HFF-Myc (cell line): Measurements from ENCODE around the gene COG7.
"Not testable (repeated sequence)": the region's sequence is repeated elsewhere in the genome, so short reads cannot be mapped to it uniquely, and the experiment has no call there.

Source experiments
- DNase-seq: peaks from one replicate; pipeline ENCODE4 v3.0.0-alpha.2; 2011; ENCODE audit warnings: low read depth; ENCODE audit errors: extremely low read depth
- H3K4me3 ChIP-seq: replicated peaks from 2 replicates; pipeline ENCODE4 v1.5.1; 2011; ENCODE audit warnings: low read depth, mild to moderate bottlenecking, control low read depth, low read length
- TF ChIP-seq, protein P1 (sequence below): IDR thresholded peaks from 2 replicates; pipeline ENCODE4 v1.5.1; 2012; ENCODE audit warnings: mild to moderate bottlenecking, low read depth, low read length, control low read depth; ENCODE audit errors: missing control alignments

Gene COG7

DNA sequence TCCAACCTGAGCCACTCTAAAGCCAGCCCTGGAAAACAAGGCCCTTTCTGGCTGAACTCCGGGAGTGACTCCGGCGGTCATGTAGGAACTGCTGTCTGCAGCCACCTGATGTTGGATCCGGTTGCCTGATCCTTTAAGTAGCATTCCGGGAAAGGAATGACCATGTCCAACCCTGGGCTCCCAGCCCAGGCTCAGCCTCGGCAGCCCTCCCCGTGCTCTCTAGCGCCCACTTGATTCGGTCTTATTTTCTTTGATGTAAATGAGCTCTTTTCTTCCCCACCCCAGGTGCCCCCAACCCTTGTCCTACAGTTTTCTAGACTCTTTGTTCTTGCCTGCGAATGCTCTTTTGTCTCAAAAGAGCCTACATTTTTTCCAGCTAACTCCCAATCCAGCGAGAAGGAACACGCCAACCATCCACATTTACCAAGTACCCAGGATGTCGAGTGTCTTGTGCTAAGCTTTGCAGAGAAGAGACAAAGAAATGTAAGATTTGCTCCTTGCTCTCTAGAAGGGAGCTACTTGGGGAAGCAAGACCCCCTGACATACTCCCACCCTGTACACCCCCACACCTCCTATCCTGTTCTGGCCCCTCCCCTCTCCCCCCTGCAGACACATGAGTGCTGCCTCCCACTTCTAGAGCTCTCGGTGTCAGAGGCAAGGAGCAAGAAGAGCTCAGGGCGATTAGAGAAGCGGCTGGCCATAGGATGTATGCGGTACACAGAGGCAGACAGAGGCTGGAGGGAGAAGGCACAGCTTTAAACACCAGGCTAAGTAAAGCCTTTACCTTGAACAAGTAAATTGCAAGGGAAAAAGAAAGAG, 53.8 kb downstream of the COG7 start:
- TF ChIP-seq, protein P1, sequence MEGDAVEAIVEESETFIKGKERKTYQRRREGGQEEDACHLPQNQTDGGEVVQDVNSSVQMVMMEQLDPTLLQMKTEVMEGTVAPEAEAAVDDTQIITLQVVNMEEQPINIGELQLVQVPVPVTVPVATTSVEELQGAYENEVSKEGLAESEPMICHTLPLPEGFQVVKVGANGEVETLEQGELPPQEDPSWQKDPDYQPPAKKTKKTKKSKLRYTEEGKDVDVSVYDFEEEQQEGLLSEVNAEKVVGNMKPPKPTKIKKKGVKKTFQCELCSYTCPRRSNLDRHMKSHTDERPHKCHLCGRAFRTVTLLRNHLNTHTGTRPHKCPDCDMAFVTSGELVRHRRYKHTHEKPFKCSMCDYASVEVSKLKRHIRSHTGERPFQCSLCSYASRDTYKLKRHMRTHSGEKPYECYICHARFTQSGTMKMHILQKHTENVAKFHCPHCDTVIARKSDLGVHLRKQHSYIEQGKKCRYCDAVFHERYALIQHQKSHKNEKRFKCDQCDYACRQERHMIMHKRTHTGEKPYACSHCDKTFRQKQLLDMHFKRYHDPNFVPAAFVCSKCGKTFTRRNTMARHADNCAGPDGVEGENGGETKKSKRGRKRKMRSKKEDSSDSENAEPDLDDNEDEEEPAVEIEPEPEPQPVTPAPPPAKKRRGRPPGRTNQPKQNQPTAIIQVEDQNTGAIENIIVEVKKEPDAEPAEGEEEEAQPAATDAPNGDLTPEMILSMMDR = no peak
- no peak for DNase-seq
- H3K4me3 ChIP-seq = no peak overlapping the region

DNA sequence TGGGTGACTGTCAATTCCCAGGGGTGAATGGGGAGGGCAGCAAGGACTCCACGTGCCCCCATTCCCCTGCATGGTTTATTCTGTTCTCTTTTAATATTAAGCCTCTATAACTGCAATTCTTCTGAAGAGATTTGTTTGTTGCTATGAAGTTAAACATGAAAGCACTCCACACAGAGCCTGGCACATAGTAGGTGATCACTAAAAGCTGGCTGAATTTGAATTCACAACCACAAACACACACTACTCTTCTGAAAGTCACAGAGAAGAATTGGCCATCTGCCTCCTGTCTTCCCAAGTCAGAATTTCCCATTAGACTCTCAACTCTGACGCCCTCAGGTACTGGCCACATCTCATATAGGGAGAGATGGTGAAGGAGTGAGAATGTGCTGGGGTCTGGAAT, 55.5 kb downstream of the COG7 start:
- TF ChIP-seq, protein P1 = no peak
- H3K4me3 ChIP-seq = no peak overlapping the region
- no peak for DNase-seq

DNA sequence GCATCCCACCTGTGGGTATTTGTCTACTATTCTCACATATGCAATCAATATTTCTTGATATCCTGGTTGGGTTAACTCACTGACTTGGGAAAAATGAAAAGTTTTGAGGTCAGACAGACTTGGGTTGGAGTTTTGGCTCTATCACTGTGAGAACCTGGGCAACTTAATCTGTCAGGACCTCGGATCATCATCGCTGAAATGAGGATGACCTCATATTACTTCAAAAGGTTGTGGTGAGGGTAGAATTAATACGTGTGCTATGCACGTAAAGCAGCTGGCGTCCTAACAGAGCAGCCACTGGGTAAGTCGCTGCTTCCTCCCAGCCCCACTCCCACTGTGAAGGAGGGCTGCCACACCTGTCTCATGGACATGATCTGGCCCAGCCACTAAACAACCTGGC, 57.3 kb downstream of the COG7 start:
- TF ChIP-seq, protein P1 = no peak
- no peak overlapping the region for H3K4me3 ChIP-seq
- DNase-seq = no peak

DNA sequence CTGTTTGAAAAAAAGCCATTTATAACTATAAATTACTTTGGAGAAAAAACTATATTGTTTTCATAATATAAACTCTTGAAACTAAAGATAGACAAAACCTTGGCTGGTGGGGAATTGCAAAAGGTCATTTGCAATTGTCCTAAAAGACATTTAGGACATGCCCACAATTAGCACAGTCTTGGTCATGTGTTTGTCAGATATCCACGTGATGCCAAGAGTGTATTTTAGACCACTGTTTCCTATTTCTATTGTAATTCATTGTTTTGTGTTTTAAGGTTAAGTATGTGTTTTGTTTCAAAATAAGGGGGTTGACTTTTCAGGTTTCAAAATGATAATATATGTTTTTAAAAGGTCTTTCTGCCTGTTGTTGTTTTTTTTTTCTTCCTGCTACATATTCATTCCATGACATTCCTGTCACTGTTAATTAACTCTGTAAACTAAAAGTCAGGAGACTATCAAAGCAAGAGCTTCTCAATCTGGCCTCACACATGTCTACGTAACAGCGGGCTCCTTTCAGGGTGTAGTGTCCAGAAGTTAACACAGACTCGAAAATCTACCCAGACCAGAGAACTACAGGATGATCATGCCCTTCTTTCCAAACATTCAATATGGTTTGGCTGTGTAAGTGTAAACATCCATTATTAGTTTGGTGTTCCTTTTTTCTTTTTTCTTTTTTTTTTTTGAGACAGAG, 58.7 kb downstream of the COG7 start:
- TF ChIP-seq, protein P1 = no peak
- H3K4me3 ChIP-seq = no peak overlapping the region

GRCh38 chr16:23392223-23392600, 60.8 kb downstream of the COG7 start:
- DNase-seq = no peak
- TF ChIP-seq, protein P1 = no peak

More for the DNA sequence above, 58.7 kb downstream of the COG7 start:
- no peak for DNase-seq

DNA sequence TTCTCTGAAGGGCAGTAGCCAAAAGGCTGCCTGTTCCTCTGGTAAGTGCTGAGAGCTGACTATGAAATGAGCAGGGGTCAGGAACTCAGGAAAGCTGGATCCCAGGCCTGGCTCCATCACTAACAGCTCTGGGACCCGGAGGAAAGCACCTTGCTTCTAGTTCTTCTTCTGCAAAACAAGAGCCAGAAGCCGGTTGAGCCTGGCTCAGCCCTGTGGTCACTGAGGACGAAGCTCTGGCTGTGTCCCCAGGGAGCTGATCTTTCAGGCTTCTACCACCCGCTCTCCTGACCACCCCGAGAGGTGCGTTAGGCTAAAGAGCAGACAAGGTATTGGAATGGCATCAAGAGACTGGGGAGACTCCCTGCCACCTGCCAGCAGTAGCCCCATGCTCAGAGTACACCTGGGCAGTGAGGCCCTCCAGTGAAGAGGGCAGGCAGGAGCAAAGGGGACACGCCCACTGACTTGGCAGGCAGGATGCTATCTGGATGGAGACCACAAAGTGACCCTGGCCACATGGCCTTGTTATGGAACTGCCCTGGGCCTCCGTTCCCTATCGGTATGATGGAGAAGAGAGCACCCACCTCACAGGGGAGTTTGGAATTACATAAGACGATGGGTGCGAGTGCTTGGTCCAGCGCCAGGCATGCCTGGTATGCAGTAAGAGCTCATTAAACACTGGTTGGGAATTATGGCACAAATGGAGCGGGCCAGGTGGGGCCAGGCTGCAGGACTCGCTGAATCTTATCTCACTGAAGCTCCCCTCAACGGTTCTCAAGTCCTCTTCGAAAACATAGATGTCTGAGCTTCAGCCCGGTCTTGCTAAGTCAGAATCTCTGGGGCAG, 61.4 kb downstream of the COG7 start:
- H3K4me3 ChIP-seq = no peak overlapping the region
- DNase-seq = no peak
- TF ChIP-seq, protein P1 = no peak

More at GRCh38 chr16:23392223-23392600, 60.8 kb downstream of the COG7 start:
- H3K4me3 ChIP-seq = no peak overlapping the region

DNA sequence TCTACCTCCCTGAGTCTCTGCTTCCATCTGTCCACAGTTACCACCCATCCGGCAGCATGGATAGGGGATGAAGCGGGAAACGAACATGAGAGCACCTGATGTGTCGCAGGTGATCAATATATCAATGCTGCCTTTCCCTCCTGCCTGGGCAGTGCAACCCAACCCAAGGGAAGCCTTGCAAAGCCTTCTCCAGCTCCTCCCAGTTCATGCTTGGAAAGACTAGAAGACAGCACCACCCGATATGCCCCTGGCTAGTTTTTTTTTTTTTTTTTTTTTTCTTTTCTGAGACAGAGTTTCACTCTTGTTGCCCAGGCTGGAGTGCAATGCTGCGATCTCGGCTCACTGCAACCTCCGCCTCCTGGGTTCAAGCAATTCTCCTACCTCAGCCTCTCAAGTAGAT, 63.1 kb downstream of the COG7 start:
- H3K4me3 ChIP-seq, DNase-seq: not testable (repeated sequence)
